NCI-H1048 (cell line): ENCODE measurements around the gene BCAS1.

Experiments used
- DNase-seq: peaks from one replicate; lab custom pipeline; 2025; lab: John Stamatoyannopoulos, UW

BCAS1 gene

GRCh38 chr20:53960579-53961272 is 109.7 kb downstream of the BCAS1 start:
- no peak for DNase-seq

- no peak for DNase-seq
Observed at GRCh38 chr20:53959911-53960578, 110.3 kb downstream of the BCAS1 start.

GRCh38 chr20:53958260-53958659 is 112.1 kb downstream of the BCAS1 start:
- DNase-seq = no peak

GRCh38 chr20:53957451-53958172 is 112.8 kb downstream of the BCAS1 start:
- DNase-seq = no peak

GRCh38 chr20:53956013-53956715 is 114.2 kb downstream of the BCAS1 start:
- no peak for DNase-seq

GRCh38 chr20:53954723-53955658 is 115.4 kb downstream of the BCAS1 start:
- DNase-seq = no peak

GRCh38 chr20:53952528-53953096 is 117.8 kb downstream of the BCAS1 start:
- no peak for DNase-seq

GRCh38 chr20:53950578-53950977 is 119.8 kb downstream of the BCAS1 start:
- DNase-seq = no peak

- DNase-seq = no peak
Observed at GRCh38 chr20:53950031-53950430, 120.4 kb downstream of the BCAS1 start.

- no peak for DNase-seq
Observed at GRCh38 chr20:53949319-53949839, 121.0 kb downstream of the BCAS1 start.

GRCh38 chr20:53948383-53949318 is 121.7 kb downstream of the BCAS1 start:
- DNase-seq = no peak

- no peak for DNase-seq
Observed at GRCh38 chr20:53947501-53948195, 122.7 kb downstream of the BCAS1 start.

- no peak for DNase-seq
Observed at GRCh38 chr20:53946106-53946505, 124.3 kb downstream of the BCAS1 start.

- no peak for DNase-seq
Observed at GRCh38 chr20:53945478-53945877, 124.9 kb downstream of the BCAS1 start.

GRCh38 chr20:53944796-53945195 is 125.6 kb downstream of the BCAS1 start:
- DNase-seq = no peak

GRCh38 chr20:53943522-53944291 is 126.7 kb downstream of the BCAS1 start:
- no peak for DNase-seq

- DNase-seq = no peak
Observed at GRCh38 chr20:53942973-53943372, 127.4 kb downstream of the BCAS1 start.

GRCh38 chr20:53942472-53942816 is 128.0 kb downstream of the BCAS1 start:
- DNase-seq = no peak
